HepG2 (cell line): ENCODE measurements around the gene ISLR. TPM values are rescaled to one million over a fixed set of nuclear protein-coding genes. Genes with fewer than 3 reads are reported as not detected.

Experiments used
- CEBPG ChIP-seq: IDR thresholded peaks from 2 replicates; pipeline ENCODE4 v1.6.1; 2016
- ERF ChIP-seq: IDR thresholded peaks from 2 replicates; pipeline ENCODE4 v1.6.1; 2018; ENCODE audit warnings: missing biosample characterization, missing genetic modification reagents
- HMG20B ChIP-seq: conservative IDR thresholded peaks from 2 replicates; pipeline ENCODE4 v1.6.1; 2016; ENCODE audit warnings: missing genetic modification reagents, missing compliant biosample characterization
- HNF4G ChIP-seq, 2 experiments: sonication (generic) in 1 of 2; formaldehyde crosslinking in 1 of 2; IDR thresholded peaks; 2 replicates each; pipeline versions ENCODE4 v1.4.0 to v1.6.1; 2011 to 2020; ENCODE audit warnings: borderline replicate concordance in 2 of 2, low read depth in 2 of 2, mild to moderate bottlenecking in 2 of 2, low read length in 1 of 2, missing genetic modification reagents in 1 of 2, moderate library complexity in 1 of 2
- JARID2 ChIP-seq: sonication (generic); formaldehyde crosslinking; IDR thresholded peaks from 2 replicates; pipeline ENCODE4 v1.8.1; 2023; ENCODE audit warnings: missing genetic modification reagents, inconsistent platforms; ENCODE audit not compliant: insufficient replicate concordance
- KDM5B ChIP-seq: sonication (generic); formaldehyde crosslinking; IDR thresholded peaks from 2 replicates; pipeline ENCODE4 v1.4.0; 2020; ENCODE audit warnings: missing genetic modification reagents, mild to moderate bottlenecking, borderline replicate concordance
- NCOA1 ChIP-seq: sonication (generic); formaldehyde crosslinking; IDR thresholded peaks from 2 replicates; pipeline ENCODE4 v1.9.0; 2021; ENCODE audit warnings: missing genetic modification reagents
- NFYC ChIP-seq: IDR thresholded peaks from 2 replicates; pipeline ENCODE4 v1.6.1; 2016; ENCODE audit warnings: missing genetic modification reagents, missing compliant biosample characterization
- RXRB ChIP-seq: IDR thresholded peaks from 2 replicates; pipeline ENCODE4 v1.6.1; 2016; ENCODE audit warnings: borderline replicate concordance, missing genetic modification reagents, missing compliant biosample characterization
- SUZ12 ChIP-seq: fragments of 150-350 bp; IDR thresholded peaks from 2 replicates; pipeline ENCODE4 v1.6.1; 2014; ENCODE audit warnings: low read depth, low read length
- TCF7L2 ChIP-seq: IDR thresholded peaks from 2 replicates; pipeline ENCODE4 v1.6.1; 2011; ENCODE audit warnings: mild to moderate bottlenecking, low read depth, low read length, moderate library complexity
- ZFP41 ChIP-seq: sonication (generic); formaldehyde crosslinking; IDR thresholded peaks from 2 replicates; pipeline ENCODE4 v1.4.0; 2020; ENCODE audit warnings: mild to moderate bottlenecking, missing genetic modification reagents, borderline replicate concordance
- ZNF207 ChIP-seq: fragments of 450-650 bp; IDR thresholded peaks from 2 replicates; pipeline ENCODE4 v1.6.1; 2016; ENCODE audit warnings: antibody characterized with exemption, borderline replicate concordance
- ZNF44 ChIP-seq: sonication (generic); formaldehyde crosslinking; IDR thresholded peaks from 2 replicates; pipeline ENCODE4 v1.5.1; 2020; ENCODE audit warnings: mild to moderate bottlenecking, missing genetic modification reagents
- ZNF547 ChIP-seq: sonication (generic); formaldehyde crosslinking; IDR thresholded peaks from 2 replicates; pipeline ENCODE4 v1.5.1; 2020; ENCODE audit warnings: mild to moderate bottlenecking, missing genetic modification reagents
- ZNF776 ChIP-seq: sonication (generic); formaldehyde crosslinking; IDR thresholded peaks from 2 replicates; pipeline ENCODE4 v1.4.0; 2020; ENCODE audit warnings: mild to moderate bottlenecking, missing genetic modification reagents
- ZNF83 ChIP-seq: sonication (generic); formaldehyde crosslinking; IDR thresholded peaks from 2 replicates; pipeline ENCODE4 v1.4.0; 2020; ENCODE audit warnings: missing genetic modification reagents, mild to moderate bottlenecking, borderline replicate concordance
- ZNF839 ChIP-seq: sonication (generic); formaldehyde crosslinking; IDR thresholded peaks from 2 replicates; pipeline ENCODE4 v1.4.0; 2020; ENCODE audit warnings: missing genetic modification reagents, mild to moderate bottlenecking, borderline replicate concordance
- ZNF850 ChIP-seq: sonication (generic); formaldehyde crosslinking; conservative IDR thresholded peaks from 2 replicates; pipeline ENCODE4 v1.9.0; 2021; ENCODE audit warnings: mild to moderate bottlenecking, missing genetic modification reagents
- polyA plus RNA-seq, 8 experiments: library from polyadenylated mRNA; depleted of rRNA in 3 of 8; stranded (reverse) in 7 of 8; unstranded in 1 of 8; fragments of >200 nt; fragmentation: Illumina TruSeq in 4 of 8; extraction: Trizol in 4 of 8; gene quantifications; 2 replicates each; pipeline versions ENCODE4 v1.2.1 to v1.2.3, GENCODE V29; 2011 to 2016; ENCODE audit warnings: low read depth in 4 of 8, missing spikeins in 1 of 8, mixed read lengths in 1 of 8; ENCODE audit not compliant: insufficient read depth in 1 of 8
- total RNA-seq, 5 experiments: library from RNA; depleted of rRNA; stranded (reverse); fragments of >200 nt; fragmentation: Illumina TruSeq; extraction: Trizol; gene quantifications; 2 replicates each; pipeline ENCODE4 v1.2.3, GENCODE V29; 2016; ENCODE audit warnings: low read depth in 1 of 5
- TF ChIP-seq, protein P1 (sequence below): IDR thresholded peaks from 2 replicates; pipeline ENCODE4 v1.6.1; 2016; ENCODE audit warnings: missing genetic modification reagents, missing compliant biosample characterization
- TF ChIP-seq, protein P2 (sequence below): sonication (generic); formaldehyde crosslinking; IDR thresholded peaks from 2 replicates; pipeline ENCODE4 v1.5.0; 2020; ENCODE audit warnings: mild to moderate bottlenecking, missing genetic modification reagents, borderline replicate concordance
- TF ChIP-seq, protein P3 (sequence below): sonication (generic); formaldehyde crosslinking; IDR thresholded peaks from 2 replicates; pipeline ENCODE4 v1.5.0; 2020; ENCODE audit warnings: mild to moderate bottlenecking, missing genetic modification reagents
- TF ChIP-seq, protein P4 (sequence below): IDR thresholded peaks from 2 replicates; pipeline ENCODE4 v1.6.1; 2016; ENCODE audit warnings: missing biosample characterization, missing genetic modification reagents, low read depth

The ISLR gene
- total and polyA plus RNA-seq, 2 of the 13 experiments (the other 11 are each of a cell fraction or from before 2014, with no cell fraction given), result not detected

DNA sequence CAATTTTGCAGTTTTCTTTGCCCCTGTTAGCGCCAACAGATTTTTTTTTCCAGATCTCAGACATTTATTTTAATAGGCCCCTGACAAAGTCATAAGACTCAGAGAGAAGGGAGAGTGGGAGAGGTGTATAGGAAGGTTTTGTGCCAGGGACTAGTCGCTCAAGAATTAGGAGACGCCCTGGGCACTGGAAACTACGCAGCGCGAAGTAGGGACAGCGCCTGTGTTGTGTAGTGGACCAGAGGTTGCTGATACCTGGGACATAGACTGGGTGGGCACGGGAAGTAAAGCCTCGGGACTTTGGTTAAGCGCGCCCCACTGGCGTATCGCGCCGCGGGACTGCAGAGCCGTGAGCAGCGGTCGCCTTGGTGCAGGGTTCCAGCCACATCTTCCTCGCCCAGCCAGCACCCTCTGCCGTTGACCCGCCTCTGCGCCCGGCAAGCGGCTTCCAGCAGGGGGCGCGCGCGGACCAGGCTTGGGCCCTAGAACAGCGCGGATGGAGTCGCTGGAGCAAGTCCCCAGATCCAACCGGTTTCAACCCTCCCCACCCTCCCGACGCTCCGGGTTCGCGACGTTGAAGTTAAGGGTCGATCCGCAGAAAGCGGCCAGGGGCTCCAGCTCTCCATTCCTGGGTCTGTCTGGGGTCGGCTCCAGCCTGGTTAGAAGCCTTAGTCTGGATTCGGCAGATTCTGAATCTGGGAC, 46.1 kb upstream of the ISLR start (continued):
- TF ChIP-seq ZNF547 (CRISPR knock-in tag), result no peak
- no peak for TF ChIP-seq ZNF207
- no peak; the same call in 1 of the 2 replicates for TF ChIP-seq KDM5B (CRISPR knock-in tag)
- no peak for TF ChIP-seq JARID2
- TF ChIP-seq, protein P1, sequence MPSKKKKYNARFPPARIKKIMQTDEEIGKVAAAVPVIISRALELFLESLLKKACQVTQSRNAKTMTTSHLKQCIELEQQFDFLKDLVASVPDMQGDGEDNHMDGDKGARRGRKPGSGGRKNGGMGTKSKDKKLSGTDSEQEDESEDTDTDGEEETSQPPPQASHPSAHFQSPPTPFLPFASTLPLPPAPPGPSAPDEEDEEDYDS (CRISPR knock-in tag), result no peak
- TF ChIP-seq, protein P2, sequence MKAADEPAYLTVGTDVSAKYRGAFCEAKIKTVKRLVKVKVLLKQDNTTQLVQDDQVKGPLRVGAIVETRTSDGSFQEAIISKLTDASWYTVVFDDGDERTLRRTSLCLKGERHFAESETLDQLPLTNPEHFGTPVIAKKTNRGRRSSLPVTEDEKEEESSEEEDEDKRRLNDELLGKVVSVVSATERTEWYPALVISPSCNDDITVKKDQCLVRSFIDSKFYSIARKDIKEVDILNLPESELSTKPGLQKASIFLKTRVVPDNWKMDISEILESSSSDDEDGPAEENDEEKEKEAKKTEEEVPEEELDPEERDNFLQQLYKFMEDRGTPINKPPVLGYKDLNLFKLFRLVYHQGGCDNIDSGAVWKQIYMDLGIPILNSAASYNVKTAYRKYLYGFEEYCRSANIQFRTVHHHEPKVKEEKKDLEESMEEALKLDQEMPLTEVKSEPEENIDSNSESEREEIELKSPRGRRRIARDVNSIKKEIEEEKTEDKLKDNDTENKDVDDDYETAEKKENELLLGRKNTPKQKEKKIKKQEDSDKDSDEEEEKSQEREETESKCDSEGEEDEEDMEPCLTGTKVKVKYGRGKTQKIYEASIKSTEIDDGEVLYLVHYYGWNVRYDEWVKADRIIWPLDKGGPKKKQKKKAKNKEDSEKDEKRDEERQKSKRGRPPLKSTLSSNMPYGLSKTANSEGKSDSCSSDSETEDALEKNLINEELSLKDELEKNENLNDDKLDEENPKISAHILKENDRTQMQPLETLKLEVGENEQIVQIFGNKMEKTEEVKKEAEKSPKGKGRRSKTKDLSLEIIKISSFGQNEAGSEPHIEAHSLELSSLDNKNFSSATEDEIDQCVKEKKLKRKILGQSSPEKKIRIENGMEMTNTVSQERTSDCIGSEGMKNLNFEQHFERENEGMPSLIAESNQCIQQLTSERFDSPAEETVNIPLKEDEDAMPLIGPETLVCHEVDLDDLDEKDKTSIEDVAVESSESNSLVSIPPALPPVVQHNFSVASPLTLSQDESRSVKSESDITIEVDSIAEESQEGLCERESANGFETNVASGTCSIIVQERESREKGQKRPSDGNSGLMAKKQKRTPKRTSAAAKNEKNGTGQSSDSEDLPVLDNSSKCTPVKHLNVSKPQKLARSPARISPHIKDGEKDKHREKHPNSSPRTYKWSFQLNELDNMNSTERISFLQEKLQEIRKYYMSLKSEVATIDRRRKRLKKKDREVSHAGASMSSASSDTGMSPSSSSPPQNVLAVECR, result no peak
- no peak for TF ChIP-seq NFYC (CRISPR knock-in tag)
- no peak for TF ChIP-seq CEBPG
- peak; percentile 43; the same call in 1 of the 2 replicates for TF ChIP-seq ERF (CRISPR knock-in tag)
- peak; percentile 20; the same call in 1 of the 2 replicates for TF ChIP-seq RXRB (CRISPR knock-in tag)
- no peak for TF ChIP-seq TCF7L2
- TF ChIP-seq SUZ12, result no peak
- TF ChIP-seq ZNF44 (CRISPR knock-in tag), result no peak
- 0 out of 2 replicates have a peak, but pooled peaks have one; percentile 66 for TF ChIP-seq ZNF83 (CRISPR knock-in tag)
- no peak for TF ChIP-seq HMG20B (CRISPR knock-in tag)
- TF ChIP-seq ZNF776 (CRISPR knock-in tag), result no peak
- 0 out of 2 replicates have a peak, but pooled peaks have one; percentile 9 for TF ChIP-seq HNF4G (IDR thresholded peaks at IDR 0.05; ENCODE audit: borderline replicate concordance, low read depth, low read length)
- TF ChIP-seq HNF4G (CRISPR knock-in tag; IDR thresholded peaks at IDR 0.05; ENCODE audit: borderline replicate concordance, low read depth), result no peak
- TF ChIP-seq, protein P3, sequence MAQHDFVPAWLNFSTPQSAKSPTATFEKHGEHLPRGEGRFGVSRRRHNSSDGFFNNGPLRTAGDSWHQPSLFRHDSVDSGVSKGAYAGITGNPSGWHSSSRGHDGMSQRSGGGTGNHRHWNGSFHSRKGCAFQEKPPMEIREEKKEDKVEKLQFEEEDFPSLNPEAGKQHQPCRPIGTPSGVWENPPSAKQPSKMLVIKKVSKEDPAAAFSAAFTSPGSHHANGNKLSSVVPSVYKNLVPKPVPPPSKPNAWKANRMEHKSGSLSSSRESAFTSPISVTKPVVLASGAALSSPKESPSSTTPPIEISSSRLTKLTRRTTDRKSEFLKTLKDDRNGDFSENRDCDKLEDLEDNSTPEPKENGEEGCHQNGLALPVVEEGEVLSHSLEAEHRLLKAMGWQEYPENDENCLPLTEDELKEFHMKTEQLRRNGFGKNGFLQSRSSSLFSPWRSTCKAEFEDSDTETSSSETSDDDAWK (CRISPR knock-in tag), result no peak
- no peak for TF ChIP-seq NCOA1
- peak; percentile 59; the same call in 1 of the 2 replicates for TF ChIP-seq ZNF839 (CRISPR knock-in tag)
- no peak for TF ChIP-seq ZNF850 (CRISPR knock-in tag)
- TF ChIP-seq ZFP41 (CRISPR knock-in tag), result no peak
- TF ChIP-seq, protein P4, sequence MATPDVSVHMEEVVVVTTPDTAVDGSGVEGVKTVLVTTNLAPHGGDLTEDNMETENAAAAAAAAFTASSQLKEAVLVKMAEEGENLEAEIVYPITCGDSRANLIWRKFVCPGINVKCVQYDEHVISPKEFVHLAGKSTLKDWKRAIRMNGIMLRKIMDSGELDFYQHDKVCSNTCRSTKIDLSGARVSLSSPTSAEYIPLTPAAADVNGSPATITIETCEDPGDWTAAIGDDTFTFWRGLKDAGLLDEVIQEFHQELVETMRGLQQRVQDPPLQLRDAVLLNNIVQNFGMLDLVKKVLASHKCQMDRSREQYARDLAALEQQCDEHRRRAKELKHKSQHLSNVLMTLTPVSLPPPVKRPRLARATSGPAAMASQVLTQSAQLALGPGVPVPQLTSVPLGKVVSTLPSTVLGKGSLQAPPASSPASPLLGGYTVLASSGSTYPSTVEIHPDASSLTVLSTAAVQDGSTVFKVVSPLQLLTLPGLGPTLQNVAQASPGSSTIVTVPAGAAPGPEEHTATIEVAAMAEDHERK, result no peak
